Measurements from ENCODE around the gene MYO1C.

Gene MYO1C

GRCh38 chr17:1449412-1449967 is 43.0 kb downstream of the MYO1C start:
- TF ChIP-seq CTCF (IDR thresholded peaks at IDR 0.05), result no peak

GRCh38 chr17:1447052-1447451 is 45.4 kb downstream of the MYO1C start:
- no peak for TF ChIP-seq CTCF (IDR thresholded peaks at IDR 0.05)

- TF ChIP-seq CTCF (IDR thresholded peaks at IDR 0.05), result no peak
Measured at GRCh38 chr17:1446201-1446600, 46.3 kb downstream of the MYO1C start.

GRCh38 chr17:1442187-1442586 is 50.3 kb downstream of the MYO1C start:
- no peak for TF ChIP-seq CTCF (IDR thresholded peaks at IDR 0.05)

GRCh38 chr17:1440921-1441320 is 51.6 kb downstream of the MYO1C start:
- no peak for TF ChIP-seq CTCF (IDR thresholded peaks at IDR 0.05)

- no peak for TF ChIP-seq CTCF (IDR thresholded peaks at IDR 0.05)
Measured at GRCh38 chr17:1438593-1439083, 53.8 kb downstream of the MYO1C start.

GRCh38 chr17:1435326-1435725 is 57.2 kb downstream of the MYO1C start:
- no peak for TF ChIP-seq CTCF (IDR thresholded peaks at IDR 0.05)

- TF ChIP-seq CTCF (IDR thresholded peaks at IDR 0.05), result no peak
Measured at GRCh38 chr17:1434150-1434549, 58.3 kb downstream of the MYO1C start.

All from LNCAP (cell line).